Transverse colon (tissue), 3 donors: ENCODE measurements around the gene PDE4D.

Source experiments
- EP300 ChIP-seq: sonication (generic); formaldehyde crosslinking; IDR thresholded peaks from one replicate; pipeline ENCODE4 v1.6.1; 2017; ENCODE audit warnings: antibody characterized with exemption, low read depth
- POLR2A ChIP-seq: fragments of 450-650 bp; IDR thresholded peaks from one replicate; pipeline ENCODE4 v1.6.1; 2016; ENCODE audit warnings: antibody characterized with exemption, mild to moderate bottlenecking, moderate library complexity
- TF ChIP-seq, protein P1 (sequence below), 5 experiments: fragments of 200-600 bp in 3 of 5; fragments of 450-650 bp in 2 of 5; sonication (generic) in 3 of 5; IDR thresholded peaks; 1 replicate in 2 of 5; 2 replicates in 3 of 5; pipeline ENCODE4 v1.5.1; 2016 to 2017; ENCODE audit warnings: antibody characterized with exemption in 5 of 5, inconsistent platforms in 3 of 5, mild to moderate bottlenecking in 2 of 5, moderate library complexity in 1 of 5

- TF ChIP-seq, protein P1, sequence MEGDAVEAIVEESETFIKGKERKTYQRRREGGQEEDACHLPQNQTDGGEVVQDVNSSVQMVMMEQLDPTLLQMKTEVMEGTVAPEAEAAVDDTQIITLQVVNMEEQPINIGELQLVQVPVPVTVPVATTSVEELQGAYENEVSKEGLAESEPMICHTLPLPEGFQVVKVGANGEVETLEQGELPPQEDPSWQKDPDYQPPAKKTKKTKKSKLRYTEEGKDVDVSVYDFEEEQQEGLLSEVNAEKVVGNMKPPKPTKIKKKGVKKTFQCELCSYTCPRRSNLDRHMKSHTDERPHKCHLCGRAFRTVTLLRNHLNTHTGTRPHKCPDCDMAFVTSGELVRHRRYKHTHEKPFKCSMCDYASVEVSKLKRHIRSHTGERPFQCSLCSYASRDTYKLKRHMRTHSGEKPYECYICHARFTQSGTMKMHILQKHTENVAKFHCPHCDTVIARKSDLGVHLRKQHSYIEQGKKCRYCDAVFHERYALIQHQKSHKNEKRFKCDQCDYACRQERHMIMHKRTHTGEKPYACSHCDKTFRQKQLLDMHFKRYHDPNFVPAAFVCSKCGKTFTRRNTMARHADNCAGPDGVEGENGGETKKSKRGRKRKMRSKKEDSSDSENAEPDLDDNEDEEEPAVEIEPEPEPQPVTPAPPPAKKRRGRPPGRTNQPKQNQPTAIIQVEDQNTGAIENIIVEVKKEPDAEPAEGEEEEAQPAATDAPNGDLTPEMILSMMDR (IDR thresholded peaks at IDR 0.05), result no peak
- no peak for TF ChIP-seq POLR2A
- TF ChIP-seq EP300, result no peak
These were observed 283.8 kb downstream of the PDE4D start for GRCh38 chr5:59609501-59610265.
